ENCODE data around the gene NPRL2.

GRCh38 chr3:50389414-50389767 is 38.8 kb upstream of the NPRL2 start:
- TF ChIP-seq TAF1 (IDR thresholded peaks at IDR 0.05; ENCODE audit: borderline replicate concordance, insufficient read depth, low read length), result no peak
- TF ChIP-seq REST (IDR thresholded peaks at IDR 0.05; ENCODE audit: insufficient read depth in 1 of 2, low read depth in 2 of 2, low read length in 2 of 2), result no peak

Measured in PFSK-1 (cell line).